Neural cell (in vitro differentiated cells): ENCODE results near the gene CEP85. TPM values are rescaled to one million over a fixed set of nuclear protein-coding genes. Genes with fewer than 3 reads are reported as not detected.

Source experiments
- H2AFZ ChIP-seq: fragments of 200-600, 300-800 bp; sonication (generic), shearing (Covaris generic); 2 replicates; pipeline ENCODE4 v1.6.0; 2014; ENCODE audit warnings: low read depth, mild to moderate bottlenecking, antibody characterized with exemption, low read length, moderate library complexity
- H3F3A ChIP-seq: fragments of 200-600 bp; shearing (Covaris generic); 2 replicates; pipeline ENCODE4 v1.6.1; 2016; ENCODE audit warnings: mild to moderate bottlenecking, moderate library complexity, mixed read lengths, antibody characterized with exemption, low read length; ENCODE audit not compliant: insufficient read depth, poor library complexity, severe bottlenecking
- H3K27ac ChIP-seq: fragments of 200-600, 300-800 bp; sonication (generic), shearing (Covaris generic); 2 replicates; pipeline ENCODE4 v1.5.1; 2014; ENCODE audit warnings: mild to moderate bottlenecking, low read length, moderate library complexity
- H3K27me3 ChIP-seq: fragments of 300-800, 200-600 bp; sonication (generic), shearing (Covaris generic); 2 replicates; pipeline ENCODE4 v1.6.0; 2014; ENCODE audit warnings: mild to moderate bottlenecking, low read depth, low read length, moderate library complexity; ENCODE audit not compliant: insufficient read depth
- H3K36me3 ChIP-seq: fragments of 300-800, 200-600 bp; sonication (generic), shearing (Covaris generic); 2 replicates; pipeline ENCODE4 v1.5.1; 2014; ENCODE audit warnings: mild to moderate bottlenecking, antibody characterized with exemption, low read length, moderate library complexity; ENCODE audit not compliant: insufficient read depth
- H3K4me2 ChIP-seq: fragments of 300-800, 200-600 bp; sonication (generic), shearing (Covaris generic); 2 replicates; pipeline ENCODE4 v1.6.0; 2014; ENCODE audit warnings: mild to moderate bottlenecking, low read length
- H3K4me3 ChIP-seq: fragments of 300-800, 200-600 bp; sonication (generic), shearing (Covaris generic); 2 replicates; pipeline ENCODE4 v1.5.1; 2014; ENCODE audit warnings: mild to moderate bottlenecking, low read length, moderate library complexity
- H3K79me2 ChIP-seq: fragments of 200-600 bp; shearing (Covaris generic); replicated peaks from 2 replicates; pipeline ENCODE4 v1.6.0; 2014; ENCODE audit warnings: mild to moderate bottlenecking, low read length, moderate library complexity; ENCODE audit not compliant: insufficient read depth
- H3K9ac ChIP-seq: fragments of 300-800, 200-600 bp; sonication (generic), shearing (Covaris generic); 2 replicates; pipeline ENCODE4 v1.6.1; 2016; ENCODE audit warnings: mild to moderate bottlenecking, low read length, mixed read lengths
- H3K9me2 ChIP-seq: fragments of 200-600 bp; shearing (Covaris generic); 2 replicates; pipeline ENCODE4 v1.6.1; 2016; ENCODE audit warnings: mild to moderate bottlenecking, low read length, mixed read lengths; ENCODE audit not compliant: insufficient read depth
- H3K9me3 ChIP-seq: fragments of 200-600, 300-800 bp; sonication (generic), shearing (Covaris generic); 2 replicates; pipeline ENCODE4 v1.6.1; 2016; ENCODE audit warnings: mild to moderate bottlenecking, mixed run types, low read length, moderate library complexity, mixed read lengths
- H4K20me1 ChIP-seq: fragments of 200-600 bp; shearing (Covaris generic); 2 replicates; pipeline ENCODE4 v1.6.1; 2016; ENCODE audit warnings: mild to moderate bottlenecking, mixed run types; ENCODE audit not compliant: insufficient read depth
- CTCF ChIP-seq: fragments of 450-650 bp; IDR thresholded peaks from 2 replicates; pipeline ENCODE4 v1.5.1; 2014; ENCODE audit warnings: antibody characterized with exemption, mild to moderate bottlenecking, moderate library complexity; ENCODE audit not compliant: poor library complexity, severe bottlenecking
- EP300 ChIP-seq: fragments of 450-650 bp; conservative IDR thresholded peaks from 2 replicates; pipeline ENCODE4 v1.6.1; 2014; ENCODE audit warnings: antibody characterized with exemption, mild to moderate bottlenecking, moderate library complexity; ENCODE audit not compliant: poor library complexity, severe bottlenecking
- EZH2 ChIP-seq: fragments of 200-600, 300-800 bp; shearing (Covaris generic), sonication (generic); IDR thresholded peaks from 2 replicates; pipeline ENCODE4 v1.6.1; 2014; ENCODE audit warnings: antibody characterized with exemption, low read length, borderline replicate concordance, mild to moderate bottlenecking; ENCODE audit not compliant: insufficient read depth, poor library complexity, severe bottlenecking
- MXI1 ChIP-seq: fragments of 450-650 bp; conservative IDR thresholded peaks from 2 replicates; pipeline ENCODE4 v1.6.1; 2014; ENCODE audit warnings: antibody characterized with exemption, mild to moderate bottlenecking; ENCODE audit not compliant: poor library complexity, severe bottlenecking
- POLR2AphosphoS5 ChIP-seq: IDR thresholded peaks from 2 replicates; pipeline ENCODE4 v1.6.1; 2012
- RAD21 ChIP-seq: fragments of 450-650 bp; conservative IDR thresholded peaks from 2 replicates; pipeline ENCODE4 v1.6.1; 2014; ENCODE audit warnings: antibody characterized with exemption, mild to moderate bottlenecking, moderate library complexity
- REST ChIP-seq: IDR thresholded peaks from 2 replicates; pipeline ENCODE4 v1.6.1; 2012; ENCODE audit warnings: borderline replicate concordance
- SMC3 ChIP-seq: fragments of 450-650 bp; conservative IDR thresholded peaks from 2 replicates; pipeline ENCODE4 v1.6.1; 2014; ENCODE audit warnings: antibody characterized with exemption, mild to moderate bottlenecking, moderate library complexity; ENCODE audit not compliant: poor library complexity
- TAF1 ChIP-seq: IDR thresholded peaks from 2 replicates; pipeline ENCODE4 v1.6.1; 2012; ENCODE audit warnings: low read depth
- polyA plus RNA-seq: library from polyadenylated mRNA; depleted of rRNA; stranded (reverse); fragments of >200 nt; gene quantifications from 2 replicates; pipeline ENCODE4 v1.2.3, GENCODE V29; 2014

Gene CEP85
- polyA plus RNA-seq, 1 donor from 2014 or later: 20.5 TPM

GRCh38 chr1:26191739-26192138 lies 42.3 kb upstream of the CEP85 start:
- TF ChIP-seq POLR2AphosphoS5 (no peak), TAF1 (no peak), SMC3 (no peak), RAD21 (no peak), EZH2 (no peak), MXI1 (no peak), CTCF (no peak), EP300 (no peak), REST (no peak)
- H2AFZ ChIP-seq: no peak overlapping the region
- no peak overlapping the region for H3K9ac ChIP-seq
- H3K27ac ChIP-seq: no peak overlapping the region
- H4K20me1 ChIP-seq: no peaks in the 10 kb centered on the region
- no peaks in the 10 kb centered on the region for H3K27me3 ChIP-seq
- H3K4me3 ChIP-seq: no peak overlapping the region
- no peaks in the 10 kb centered on the region for H3K36me3 ChIP-seq
- no peaks in the 10 kb centered on the region for H3K9me2 ChIP-seq
- no peaks in the 10 kb centered on the region for H3K9me3 ChIP-seq
- H3F3A ChIP-seq: no peaks in the 10 kb centered on the region
- H3K79me2 ChIP-seq: no peaks in the 10 kb centered on the region
- no peak overlapping the region for H3K4me2 ChIP-seq

- no peaks in the 10 kb centered on the region for H4K20me1 ChIP-seq
- TF ChIP-seq TAF1 (no peak), POLR2AphosphoS5 (no peak), MXI1 (no peak), RAD21 (no peak), CTCF (no peak), REST (no peak), EP300 (no peak), EZH2 (no peak), SMC3 (no peak)
- no peak overlapping the region for H3K4me2 ChIP-seq
- no peaks in the 10 kb centered on the region for H3K9me2 ChIP-seq
- no peaks in the 10 kb centered on the region for H3K36me3 ChIP-seq
- H3F3A ChIP-seq: no peaks in the 10 kb centered on the region
- no peaks in the 10 kb centered on the region for H3K79me2 ChIP-seq
- H3K9ac ChIP-seq: no peak overlapping the region
- no peak overlapping the region for H3K27ac ChIP-seq
- H3K9me3 ChIP-seq: no peaks in the 10 kb centered on the region
- no peak overlapping the region for H2AFZ ChIP-seq
- H3K27me3 ChIP-seq: no peaks in the 10 kb centered on the region
- H3K4me3 ChIP-seq: no peak overlapping the region
Measured at GRCh38 chr1:26195805-26196204, 38.2 kb upstream of the CEP85 start.
